Fibroblast of lung (primary cell): ENCODE results near the gene EPM2AIP1. TPM values are rescaled to one million over a fixed set of nuclear protein-coding genes. Genes with fewer than 3 reads are reported as not detected.
A peak's percentile ranks its signal among the peaks of the same experiment; 100 is the strongest.

Experiments used
- DNase-seq, 2 donors: peaks; one replicate each; pipeline versions ENCODE4 v3.0.0 to v3.0.0-alpha.2; 2010; ENCODE audit warnings: low read depth in 2 of 2
- H2AFZ ChIP-seq: 2 replicates; pipeline ENCODE4 v1.5.1; 2012; ENCODE audit warnings: low read length, control low read depth, inconsistent platforms
- H3K27ac ChIP-seq: 2 replicates; pipeline ENCODE4 v1.5.1; 2011; ENCODE audit warnings: low read length, control low read depth; ENCODE audit not compliant: insufficient read depth
- H3K27me3 ChIP-seq: 2 replicates; pipeline ENCODE4 v1.5.1; 2011; ENCODE audit warnings: mild to moderate bottlenecking, low read length; ENCODE audit not compliant: control insufficient read depth, insufficient read depth
- H3K36me3 ChIP-seq: 2 replicates; pipeline ENCODE4 v1.5.1; 2011; ENCODE audit warnings: low read length; ENCODE audit not compliant: control insufficient read depth, insufficient read depth
- H3K4me1 ChIP-seq: 2 replicates; pipeline ENCODE4 v1.5.1; 2011; ENCODE audit warnings: low read length; ENCODE audit not compliant: control insufficient read depth, insufficient read depth; ENCODE audit errors: extremely low read depth
- H3K4me2 ChIP-seq: 2 replicates; pipeline ENCODE4 v1.5.1; 2011; ENCODE audit warnings: low read length, control low read depth; ENCODE audit not compliant: insufficient read depth; ENCODE audit errors: extremely low read depth
- H3K4me3 ChIP-seq, 4 experiments: fragments of 200-600 bp in 1 of 4; sonication (generic) in 1 of 4; replicated peaks in 1 of 4; 2 replicates each; pipeline ENCODE4 v1.5.1; 2011 to 2016; ENCODE audit warnings: low read length in 4 of 4, low read depth in 3 of 4, mild to moderate bottlenecking in 3 of 4, control low read depth in 2 of 4, inconsistent platforms in 1 of 4, mixed read lengths in 1 of 4; ENCODE audit not compliant: insufficient read depth in 1 of 4; ENCODE audit errors: control extremely low read depth in 1 of 4
- H3K79me2 ChIP-seq: 2 replicates; pipeline ENCODE4 v1.5.1; 2012; ENCODE audit warnings: mild to moderate bottlenecking, low read length, inconsistent platforms; ENCODE audit not compliant: control insufficient read depth, insufficient read depth
- H3K9ac ChIP-seq: 2 replicates; pipeline ENCODE4 v1.5.1; 2011; ENCODE audit warnings: mild to moderate bottlenecking, low read length, control low read depth; ENCODE audit not compliant: insufficient read depth
- H3K9me3 ChIP-seq: 2 replicates; pipeline ENCODE4 v1.5.1; 2012; ENCODE audit warnings: low read depth, low read length; ENCODE audit not compliant: control insufficient read depth, insufficient read depth
- H4K20me1 ChIP-seq: 2 replicates; pipeline ENCODE4 v1.5.1; 2011; ENCODE audit warnings: low read length; ENCODE audit not compliant: control insufficient read depth, insufficient read depth; ENCODE audit errors: extremely low read depth
- CTCF ChIP-seq, 2 donors: IDR thresholded peaks in 1 of 2; conservative IDR thresholded peaks in 1 of 2; 1 replicate in 1 of 2; 2 replicates in 1 of 2; pipeline ENCODE4 v1.5.1; 2011 to 2012; ENCODE audit warnings: low read length in 2 of 2, control low read depth in 1 of 2, inconsistent platforms in 1 of 2, low read depth in 1 of 2, mild to moderate bottlenecking in 1 of 2
- EZH2 ChIP-seq: IDR thresholded peaks from 2 replicates; pipeline ENCODE4 v1.5.1; 2012; ENCODE audit warnings: low read length, control low read depth, mild to moderate bottlenecking; ENCODE audit errors: missing control alignments
- polyA plus RNA-seq, 2 donors: library from polyadenylated mRNA; depleted of rRNA in 1 of 2; stranded (reverse) in 1 of 2; unstranded in 1 of 2; fragments of >200 nt; gene quantifications; 2 replicates each; pipeline ENCODE4 v1.2.1, GENCODE V29; 2011 to 2012; ENCODE audit warnings: missing spikeins in 1 of 2
- total RNA-seq: library from RNA; depleted of rRNA; stranded (reverse); fragments of >200 nt; gene quantifications from 2 replicates; pipeline ENCODE4 v1.2.1, GENCODE V29; 2014

Gene EPM2AIP1
- total and polyA plus RNA-seq, 2 donors (not counting 1 experiment from before 2014, with no cell fraction given): 12.9 to 18.7 TPM

GRCh38 chr3:36959821-36960220 is 33.1 kb downstream of the EPM2AIP1 start:
- Histone ChIP-seq H4K20me1 (no peaks in the 10 kb centered on the region), H3K9ac (no peak overlapping the region), H3K4me2 (no peak overlapping the region), H3K79me2 (no peaks in the 10 kb centered on the region), H3K4me1 (peaks cover 7% of the 10 kb centered on the region), H3K36me3 (no peaks in the 10 kb centered on the region), H3K9me3 (no peaks in the 10 kb centered on the region), H2AFZ (no peak overlapping the region), H3K27me3 (no peaks in the 10 kb centered on the region), H3K4me3 (no peak overlapping the region), H3K27ac (no peak overlapping the region)
- DNase-seq: peak in 1 of 2 donors; percentile 35
- TF ChIP-seq CTCF (conservative IDR thresholded peaks at IDR 0.05 in 1 of 2, IDR thresholded peaks at IDR 0.05 in 1 of 2; ENCODE audit: low read depth in 1 of 2, low read length in 2 of 2): no peak
- TF ChIP-seq EZH2: no peak

GRCh38 chr3:36957862-36958686 is 34.9 kb downstream of the EPM2AIP1 start:
- no peak for TF ChIP-seq EZH2
- no peak for TF ChIP-seq CTCF (conservative IDR thresholded peaks at IDR 0.05 in 1 of 2, IDR thresholded peaks at IDR 0.05 in 1 of 2; ENCODE audit: low read depth in 1 of 2, low read length in 2 of 2)
- Histone ChIP-seq H3K27ac (no peak overlapping the region), H3K79me2 (no peaks in the 10 kb centered on the region), H3K9me3 (no peaks in the 10 kb centered on the region), H2AFZ (no peak overlapping the region), H4K20me1 (no peaks in the 10 kb centered on the region), H3K36me3 (no peaks in the 10 kb centered on the region), H3K4me3 (no peak overlapping the region), H3K27me3 (no peaks in the 10 kb centered on the region), H3K4me2 (peak overlapping the region; percentile 52), H3K9ac (no peak overlapping the region), H3K4me1 (peaks cover 7% of the 10 kb centered on the region)
- DNase-seq: peak; percentile 32 to 75

GRCh38 chr3:36957063-36957462 is 35.9 kb downstream of the EPM2AIP1 start:
- no peak overlapping the region for H3K4me2 ChIP-seq
- no peaks in the 10 kb centered on the region for H3K79me2 ChIP-seq
- peaks cover 7% of the 10 kb centered on the region for H3K4me1 ChIP-seq
- H3K27me3 ChIP-seq: no peaks in the 10 kb centered on the region
- H3K4me3 ChIP-seq: no peak overlapping the region
- TF ChIP-seq EZH2: no peak
- peak in 1 of 2 donors; percentile 5 for TF ChIP-seq CTCF (conservative IDR thresholded peaks at IDR 0.05 in 1 of 2, IDR thresholded peaks at IDR 0.05 in 1 of 2; ENCODE audit: low read depth in 1 of 2, low read length in 2 of 2)
- no peaks in the 10 kb centered on the region for H4K20me1 ChIP-seq
- no peak overlapping the region for H3K9ac ChIP-seq
- H3K9me3 ChIP-seq: no peaks in the 10 kb centered on the region
- no peaks in the 10 kb centered on the region for H3K36me3 ChIP-seq
- H3K27ac ChIP-seq: no peak overlapping the region
- no peak for DNase-seq
- H2AFZ ChIP-seq: no peak overlapping the region
